Measurements from ENCODE around the gene ABCC1.
A peak's percentile ranks its signal among the peaks of the same experiment; 100 is the strongest.

ABCC1 gene

GRCh38 chr16:16019488-16019887, 70.1 kb downstream of the ABCC1 start:
- peak; percentile 64 for DNase-seq (ENCODE audit: low read depth)
- H3K4me3 ChIP-seq (ENCODE audit: low read length): no peak overlapping the region
- no peak for TF ChIP-seq CTCF (IDR thresholded peaks at IDR 0.05; ENCODE audit: insufficient read depth, low read depth, low read length, missing control alignments)

GRCh38 chr16:16020291-16020690, 70.9 kb downstream of the ABCC1 start:
- no peak for DNase-seq (ENCODE audit: low read depth)
- no peak for TF ChIP-seq CTCF (IDR thresholded peaks at IDR 0.05; ENCODE audit: insufficient read depth, low read depth, low read length, missing control alignments)
- H3K4me3 ChIP-seq (ENCODE audit: low read length): no peak overlapping the region

GRCh38 chr16:16021020-16021419, 71.6 kb downstream of the ABCC1 start:
- no peak for TF ChIP-seq CTCF (IDR thresholded peaks at IDR 0.05; ENCODE audit: insufficient read depth, low read depth, low read length, missing control alignments)
- no peak for DNase-seq (ENCODE audit: low read depth)
- no peak overlapping the region for H3K4me3 ChIP-seq (ENCODE audit: low read length)

GRCh38 chr16:16021646-16021987, 72.2 kb downstream of the ABCC1 start:
- no peak overlapping the region for H3K4me3 ChIP-seq (ENCODE audit: low read length)
- no peak for DNase-seq (ENCODE audit: low read depth)
- TF ChIP-seq CTCF (IDR thresholded peaks at IDR 0.05; ENCODE audit: insufficient read depth, low read depth, low read length, missing control alignments): no peak

- no peak for TF ChIP-seq CTCF (IDR thresholded peaks at IDR 0.05; ENCODE audit: insufficient read depth, low read depth, low read length, missing control alignments)
- H3K4me3 ChIP-seq (ENCODE audit: low read length): no peak overlapping the region
- DNase-seq (ENCODE audit: low read depth): peak; percentile 93
Measured at GRCh38 chr16:16021988-16022682, 72.7 kb downstream of the ABCC1 start.

GRCh38 chr16:16022683-16023064, 73.3 kb downstream of the ABCC1 start:
- no peak for TF ChIP-seq CTCF (IDR thresholded peaks at IDR 0.05; ENCODE audit: insufficient read depth, low read depth, low read length, missing control alignments)
- DNase-seq (ENCODE audit: low read depth): no peak
- no peak overlapping the region for H3K4me3 ChIP-seq (ENCODE audit: low read length)
